ENCODE results near the gene TPR.
"Not testable (repeated sequence)": the region's sequence is repeated elsewhere in the genome, so short reads cannot be mapped to it uniquely, and the experiment has no call there.

TPR gene

GRCh38 chr1:186375152-186375928 lies at the start of gene TPR, which contains the start of gene ODR4:
Gene TPR (minus strand): TSS chr1:186375253. CDS start chr1:186375028, 225 bp downstream.
Gene ODR4 (plus strand): TSS chr1:186375838. CDS start chr1:186379786, 3,948 bp downstream.
- peak; percentile 99 for DNase-seq

- peak in 1 of 2 experiments; percentile 6 for DNase-seq
Measured at GRCh38 chr1:186424539-186424938, 49.5 kb upstream of the TPR start.

- no peak for DNase-seq
Measured at GRCh38 chr1:186421446-186421845, 46.4 kb upstream of the TPR start.

- DNase-seq: no peak
Measured at GRCh38 chr1:186420923-186421322, 45.9 kb upstream of the TPR start.

GRCh38 chr1:186420311-186420710 lies 45.3 kb upstream of the TPR start:
- no peak for DNase-seq

- DNase-seq: peak in 1 of 2 experiments; percentile 37
Measured at GRCh38 chr1:186418503-186418902, 43.5 kb upstream of the TPR start.

GRCh38 chr1:186413319-186413718 lies 38.3 kb upstream of the TPR start:
- DNase-seq: no peak

GRCh38 chr1:186409091-186409490 lies 34.0 kb upstream of the TPR start:
- DNase-seq: no peak

GRCh38 chr1:186404454-186405051 lies 29.5 kb upstream of the TPR start:
- DNase-seq: peak; percentile 23 to 74

GRCh38 chr1:186403632-186404031 lies 28.6 kb upstream of the TPR start:
- no peak for DNase-seq

GRCh38 chr1:186401446-186401845 lies 26.4 kb upstream of the TPR start:
- not testable (repeated sequence) for DNase-seq

- DNase-seq: not testable (repeated sequence)
Measured at GRCh38 chr1:186392711-186393110, 17.7 kb upstream of the TPR start.

- no peak for DNase-seq
Measured at GRCh38 chr1:186391841-186392240, 16.8 kb upstream of the TPR start.

GRCh38 chr1:186390925-186391324 lies 15.9 kb upstream of the TPR start:
- DNase-seq: no peak

GRCh38 chr1:186386725-186387383 lies 11.8 kb upstream of the TPR start:
- DNase-seq: no peak

- peak in 1 of 2 experiments; percentile 66 for DNase-seq
Measured at GRCh38 chr1:186375929-186376319, 871 bp upstream of the TPR start.

- DNase-seq: peak; percentile 16 to 69
Measured at GRCh38 chr1:186374303-186375151, 526 bp downstream of the TPR start.

- DNase-seq: not testable (repeated sequence)
Measured at GRCh38 chr1:186347837-186348691, 27.0 kb downstream of the TPR start.

- no peak for DNase-seq
Measured at GRCh38 chr1:186340772-186341171, 34.3 kb downstream of the TPR start.

GRCh38 chr1:186337554-186337953 lies 37.5 kb downstream of the TPR start:
- no peak for DNase-seq

- no peak for DNase-seq
Measured at GRCh38 chr1:186330758-186331157, 44.3 kb downstream of the TPR start.

- no peak for DNase-seq
Measured at GRCh38 chr1:186327331-186327730, 47.7 kb downstream of the TPR start.
